Common myeloid progenitor, CD34-positive (primary cell): Measurements from ENCODE around the gene SOX5.

Experiments used
- CTCF ChIA-PET: fragments of 350-600 bp; sonication (Branson Sonifier 250); formaldehyde crosslinking; loops from one replicate; lab custom pipeline; 2021; ENCODE audit warnings: antibody characterized with exemption; lab: Charles Lee
- POLR2A ChIA-PET: fragments of 350-600 bp; sonication (Branson Sonifier 250); formaldehyde crosslinking; loops from one replicate; lab custom pipeline; 2021; ENCODE audit warnings: antibody characterized with exemption; lab: Charles Lee
- DNase-seq, 3 donors: peaks; one replicate each; pipeline versions ENCODE4 v3.0.0 to v3.0.0-alpha.2; 2013
- H3K27ac ChIP-seq, 2 experiments: 1 replicate in 1 of 2; 2 replicates in 1 of 2; pipeline ENCODE4 v1.7.0; 2013; ENCODE audit warnings: inconsistent platforms in 2 of 2, low read length in 2 of 2, mild to moderate bottlenecking in 2 of 2, low read depth in 1 of 2, moderate library complexity in 1 of 2; ENCODE audit not compliant: severe bottlenecking in 2 of 2, insufficient read depth in 1 of 2, poor library complexity in 1 of 2
- H3K27me3 ChIP-seq, 5 experiments: replicated peaks in 2 of 5; 1 replicate in 3 of 5; 2 replicates in 2 of 5; pipeline versions ENCODE4 v1.6.1 to v1.7.0; 2013; ENCODE audit warnings: low read length in 4 of 5, mild to moderate bottlenecking in 2 of 5, moderate library complexity in 2 of 5, inconsistent platforms in 1 of 5; ENCODE audit not compliant: insufficient read depth in 5 of 5, control insufficient read depth in 4 of 5
- H3K36me3 ChIP-seq, 4 experiments: 1 replicate in 2 of 4; 2 replicates in 2 of 4; pipeline versions ENCODE4 v1.6.1 to v1.7.0; 2013; ENCODE audit warnings: low read length in 3 of 4, control low read depth in 1 of 4, mild to moderate bottlenecking in 1 of 4; ENCODE audit not compliant: control insufficient read depth in 4 of 4, insufficient read depth in 4 of 4
- H3K4me1 ChIP-seq, 4 experiments: 1 replicate in 3 of 4; 2 replicates in 1 of 4; pipeline versions ENCODE4 v1.6.1 to v1.7.1; 2013; ENCODE audit warnings: low read length in 3 of 4, mild to moderate bottlenecking in 3 of 4, control low read depth in 1 of 4, inconsistent platforms in 1 of 4, moderate library complexity in 1 of 4; ENCODE audit not compliant: control insufficient read depth in 4 of 4, insufficient read depth in 4 of 4; ENCODE audit errors: control extremely low read depth in 1 of 4
- H3K4me3 ChIP-seq, 7 experiments: 1 replicate in 4 of 7; 2 replicates in 3 of 7; pipeline versions ENCODE4 v1.5.1 to v1.7.0; 2013; ENCODE audit warnings: mild to moderate bottlenecking in 7 of 7, low read length in 6 of 7, moderate library complexity in 6 of 7, inconsistent platforms in 2 of 7, low read depth in 2 of 7, control low read depth in 1 of 7; ENCODE audit not compliant: insufficient read depth in 4 of 7, control insufficient read depth in 1 of 7; ENCODE audit errors: extremely low read depth in 1 of 7
- H3K9me3 ChIP-seq, 5 experiments: 1 replicate in 4 of 5; 2 replicates in 1 of 5; pipeline versions ENCODE4 v1.6.1 to v1.7.1; 2013; ENCODE audit warnings: low read length in 4 of 5, mild to moderate bottlenecking in 2 of 5, inconsistent platforms in 1 of 5, low read depth in 1 of 5, moderate library complexity in 1 of 5; ENCODE audit not compliant: control insufficient read depth in 4 of 5, insufficient read depth in 2 of 5; ENCODE audit errors: control extremely low read depth in 1 of 5
- WGBS: methylation state at CpG from one replicate; pipeline ENCODE4 v1.1.5; 2013; ENCODE audit not compliant: insufficient coverage; 5-methylcytosine and 5-hydroxymethylcytosine counted together

SOX5 gene

DNA sequence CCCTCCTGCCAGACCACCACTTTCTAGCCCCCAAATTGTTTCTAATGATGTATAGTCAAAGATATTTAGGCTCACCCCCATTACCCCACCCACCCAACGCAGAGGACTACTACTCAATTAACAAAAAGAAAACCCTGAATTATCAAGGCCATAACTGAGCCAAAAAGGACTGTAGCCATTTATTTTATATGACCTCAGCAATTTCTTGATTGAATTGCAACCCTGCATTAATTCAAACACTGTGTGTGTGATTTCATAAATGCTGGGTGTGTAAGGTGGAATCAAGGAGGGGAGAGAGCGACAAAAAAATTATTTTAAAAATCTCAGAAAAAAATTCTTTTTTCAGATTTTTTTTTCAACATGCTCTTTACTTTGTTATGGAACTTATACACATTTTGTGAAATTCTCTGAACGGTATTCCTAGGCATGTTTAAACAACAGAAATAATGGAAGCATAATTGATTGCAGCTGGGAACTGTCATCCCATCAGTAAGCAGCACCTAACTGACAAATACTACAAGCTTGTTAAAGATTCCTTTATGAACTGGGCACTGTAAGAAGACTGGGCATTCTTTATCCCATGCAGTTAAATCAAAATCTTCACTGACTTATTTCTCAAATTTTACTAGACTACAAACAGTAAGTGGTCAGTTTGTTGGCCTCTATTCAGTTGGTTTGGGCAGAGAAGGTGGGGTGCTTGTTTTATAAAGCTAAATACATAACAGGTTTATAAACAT lies 179.1 kb downstream of the SOX5 start:
- CTCF ChIA-PET: no interaction called here
- H3K4me3 ChIP-seq: no peak overlapping the region
- DNase-seq: no peak
- peaks cover 0 to 1% (median 0%) of the 10 kb centered on the region in 5 experiments for H3K9me3 ChIP-seq
- no peaks in the 10 kb centered on the region for H3K27me3 ChIP-seq
- no peaks in the 10 kb centered on the region for H3K4me1 ChIP-seq
- POLR2A ChIA-PET: no interaction called here
- no peak overlapping the region for H3K27ac ChIP-seq
- no peaks in the 10 kb centered on the region for H3K36me3 ChIP-seq
- WGBS: no CpG with 5 or more reads among the region's 3 CpGs

- DNase-seq: no peak
- H3K4me3 ChIP-seq: no peak overlapping the region
These were observed 181.6 kb downstream of the SOX5 start for GRCh38 chr12:23767834-23768233.

DNA sequence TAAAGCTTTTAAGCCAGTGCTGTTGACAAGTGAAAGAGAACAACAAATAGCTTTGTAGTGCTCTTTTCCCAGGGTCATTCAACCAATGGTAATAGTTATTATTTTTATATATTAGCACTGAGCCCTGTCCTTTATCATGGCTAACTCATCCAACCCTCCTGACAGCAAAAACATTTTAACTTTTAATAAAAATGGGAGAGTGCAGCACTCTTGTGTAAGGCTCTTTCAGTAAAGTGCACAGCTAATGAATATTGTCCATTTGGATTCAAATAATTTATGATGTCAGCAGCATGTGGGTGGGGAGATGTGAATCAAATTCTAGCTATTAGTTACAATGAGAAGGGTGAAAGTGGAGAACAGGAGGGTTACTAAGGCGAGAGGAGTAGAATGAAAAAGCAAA lies 185.7 kb downstream of the SOX5 start:
- Histone ChIP-seq H3K36me3 (no peaks in the 10 kb centered on the region), H3K9me3 (peaks cover 0 to 1% (median 0%) of the 10 kb centered on the region in 5 experiments), H3K27ac (no peak overlapping the region), H3K4me3 (no peak overlapping the region), H3K27me3 (no peaks in the 10 kb centered on the region), H3K4me1 (no peaks in the 10 kb centered on the region)
- DNase-seq: no peak
- ChIA-PET CTCF (no interaction called here), POLR2A (no interaction called here)
- no CpG with 5 or more reads among the region's 1 CpG for WGBS

More at GRCh38 chr12:23767834-23768233, 181.6 kb downstream of the SOX5 start:
- Histone ChIP-seq H3K27me3 (no peaks in the 10 kb centered on the region), H3K4me1 (no peaks in the 10 kb centered on the region), H3K9me3 (peaks cover 0 to 1% (median 0%) of the 10 kb centered on the region in 5 experiments), H3K36me3 (no peaks in the 10 kb centered on the region), H3K27ac (no peak overlapping the region)
- 100% methylated on average over 1 of the region's 2 CpGs for WGBS
- ChIA-PET CTCF (no interaction called here), POLR2A (no interaction called here)

DNA sequence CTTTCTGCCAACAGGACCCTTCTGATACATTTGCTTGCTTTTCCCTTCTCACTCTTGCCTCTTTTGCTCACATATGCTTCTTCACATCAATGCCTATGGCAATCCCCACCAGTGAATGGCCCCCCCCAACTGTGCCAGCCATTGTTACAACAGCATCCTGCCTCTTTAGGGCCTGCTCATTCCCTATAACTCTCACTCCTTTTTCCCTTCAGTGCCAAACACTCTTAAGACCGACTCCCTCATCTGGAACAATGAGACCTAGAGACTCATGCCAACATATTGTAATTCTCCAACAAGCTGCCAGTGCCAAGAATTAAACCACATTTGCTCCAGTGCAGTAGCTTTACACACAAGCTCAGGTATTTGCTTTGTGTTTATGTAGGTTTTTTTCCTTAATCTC lies 189.0 kb downstream of the SOX5 start:
- H3K4me1 ChIP-seq: no peaks in the 10 kb centered on the region
- no peak overlapping the region for H3K4me3 ChIP-seq
- no peaks in the 10 kb centered on the region for H3K36me3 ChIP-seq
- DNase-seq: no peak
- no peaks in the 10 kb centered on the region for H3K9me3 ChIP-seq
- ChIA-PET CTCF (no interaction called here), POLR2A (no interaction called here)
- no peaks in the 10 kb centered on the region for H3K27me3 ChIP-seq
- WGBS: 100% methylated on average over 1 of the region's 1 CpG
- no peak overlapping the region for H3K27ac ChIP-seq

DNA sequence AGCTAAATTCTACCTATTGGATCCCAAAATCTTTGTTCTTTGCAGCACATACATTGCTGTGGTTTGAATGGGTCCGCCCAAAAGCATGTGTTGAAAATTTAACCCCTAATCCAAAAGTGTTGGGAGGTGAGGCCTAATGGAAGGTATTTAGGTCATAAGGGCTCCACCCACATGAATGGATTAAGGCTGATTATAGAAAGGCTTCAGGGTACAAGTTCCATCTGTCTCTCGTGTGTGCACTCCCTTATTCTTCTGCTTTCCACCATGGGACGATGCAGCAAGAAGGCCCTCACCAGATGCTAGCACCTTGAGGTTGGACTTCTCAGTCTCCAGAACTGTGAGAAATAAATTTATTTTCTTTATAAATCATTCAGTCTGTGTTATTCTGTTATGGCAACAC lies 190.9 kb downstream of the SOX5 start:
- no peak for DNase-seq
- Histone ChIP-seq H3K36me3 (no peaks in the 10 kb centered on the region), H3K27ac (no peak overlapping the region), H3K9me3 (no peaks in the 10 kb centered on the region), H3K4me3 (no peak overlapping the region), H3K4me1 (no peaks in the 10 kb centered on the region), H3K27me3 (no peaks in the 10 kb centered on the region)
- ChIA-PET POLR2A (no interaction called here), CTCF (no interaction called here)
- 100% methylated on average over 2 of the region's 3 CpGs for WGBS

DNA sequence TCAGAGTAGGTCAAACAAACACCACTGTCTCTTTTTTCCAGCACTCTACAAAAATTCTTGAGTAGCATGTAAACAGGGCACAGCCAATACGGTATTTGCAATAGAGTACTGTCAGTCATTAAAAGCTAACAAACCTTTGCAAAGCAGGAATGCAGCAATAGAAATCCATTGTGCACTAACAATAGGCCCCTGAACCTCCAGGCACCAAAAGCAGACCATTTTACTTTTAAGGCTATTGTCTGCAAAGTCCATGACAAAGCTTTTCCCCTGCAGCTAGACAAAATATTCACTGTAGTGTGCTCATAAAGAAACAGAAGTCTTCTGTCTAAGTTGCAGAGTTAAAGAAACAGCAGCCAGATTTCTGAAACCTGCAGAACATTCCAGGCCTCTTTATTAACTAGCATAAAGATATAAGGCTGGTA lies 191.9 kb downstream of the SOX5 start:
- no peaks in the 10 kb centered on the region for H3K9me3 ChIP-seq
- H3K27me3 ChIP-seq: no peaks in the 10 kb centered on the region
- POLR2A ChIA-PET: no interaction called here
- DNase-seq: no peak
- H3K27ac ChIP-seq: no peak overlapping the region
- no peaks in the 10 kb centered on the region for H3K4me1 ChIP-seq
- no peaks in the 10 kb centered on the region for H3K36me3 ChIP-seq
- CTCF ChIA-PET: interaction anchor here (1.1 kb wide), 1 partner anchor 9 kb away, joined by 3 read pairs; no protein-coding TSS in a partner anchor
- 100% methylated on average over 1 of the region's 1 CpG for WGBS
- H3K4me3 ChIP-seq: no peak overlapping the region

DNA sequence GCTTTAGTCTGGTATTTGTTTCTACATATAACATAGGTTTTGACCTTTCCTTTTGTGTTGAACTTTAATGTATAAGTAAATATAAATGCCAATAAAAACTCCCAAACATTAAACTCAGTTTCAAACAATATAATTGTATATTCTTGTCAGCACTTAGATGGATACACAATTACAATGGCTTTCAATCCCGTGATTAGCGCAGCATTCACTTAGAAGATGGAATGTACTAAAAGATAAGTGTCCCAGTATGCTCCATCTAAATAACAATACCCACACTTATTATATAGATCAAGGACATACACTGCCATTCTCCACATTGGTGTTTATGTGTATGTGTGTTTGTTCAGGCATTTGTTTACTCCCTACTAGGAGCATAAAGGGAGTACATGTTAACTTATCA lies 193.1 kb downstream of the SOX5 start:
- ChIA-PET POLR2A (no interaction called here), CTCF (no interaction called here)
- H3K4me3 ChIP-seq: no peak overlapping the region
- no peaks in the 10 kb centered on the region for H3K9me3 ChIP-seq
- no peaks in the 10 kb centered on the region for H3K27me3 ChIP-seq
- no peaks in the 10 kb centered on the region for H3K4me1 ChIP-seq
- H3K36me3 ChIP-seq: no peaks in the 10 kb centered on the region
- no CpG with 5 or more reads among the region's 2 CpGs for WGBS
- no peak overlapping the region for H3K27ac ChIP-seq
- DNase-seq: no peak
